ENCODE results near the gene CGB8.
"Not testable (repeated sequence)": the region's sequence is repeated elsewhere in the genome, so short reads cannot be mapped to it uniquely, and the experiment has no call there.

DNA sequence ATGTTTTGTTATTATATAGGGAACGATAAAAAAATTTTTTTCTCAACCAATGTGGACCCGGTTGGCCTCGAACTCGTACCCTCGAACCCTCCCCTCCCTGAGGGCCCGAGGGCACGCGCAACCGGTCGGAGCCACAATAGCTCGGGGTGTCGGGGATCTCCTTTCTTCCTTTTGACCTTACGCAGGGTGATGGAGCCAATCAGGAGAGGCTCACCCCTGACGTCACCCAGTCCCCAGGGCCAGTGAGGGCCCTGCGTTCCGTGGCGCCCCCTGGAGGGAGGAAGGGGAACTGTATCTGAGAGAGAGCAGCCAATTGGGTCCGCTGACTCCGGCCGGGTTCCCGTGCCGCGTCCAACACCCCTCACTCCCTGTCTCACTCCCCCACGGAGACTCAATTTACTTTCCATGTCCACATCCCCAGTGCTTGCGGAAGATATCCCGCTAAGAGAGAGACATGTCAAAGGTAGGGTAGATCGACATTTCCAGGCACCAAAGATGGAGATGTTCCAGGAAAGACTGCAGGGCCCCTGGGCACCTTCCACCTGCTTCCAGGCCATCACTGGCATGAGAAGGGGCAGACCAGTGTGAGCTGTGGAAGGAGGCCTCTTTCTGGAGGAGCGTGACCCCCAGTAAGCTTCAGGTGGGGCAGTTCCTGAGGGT, 17.1 kb downstream of the CGB8 start, which contains the start of gene CGB2:
- TF ChIP-seq, protein P1, sequence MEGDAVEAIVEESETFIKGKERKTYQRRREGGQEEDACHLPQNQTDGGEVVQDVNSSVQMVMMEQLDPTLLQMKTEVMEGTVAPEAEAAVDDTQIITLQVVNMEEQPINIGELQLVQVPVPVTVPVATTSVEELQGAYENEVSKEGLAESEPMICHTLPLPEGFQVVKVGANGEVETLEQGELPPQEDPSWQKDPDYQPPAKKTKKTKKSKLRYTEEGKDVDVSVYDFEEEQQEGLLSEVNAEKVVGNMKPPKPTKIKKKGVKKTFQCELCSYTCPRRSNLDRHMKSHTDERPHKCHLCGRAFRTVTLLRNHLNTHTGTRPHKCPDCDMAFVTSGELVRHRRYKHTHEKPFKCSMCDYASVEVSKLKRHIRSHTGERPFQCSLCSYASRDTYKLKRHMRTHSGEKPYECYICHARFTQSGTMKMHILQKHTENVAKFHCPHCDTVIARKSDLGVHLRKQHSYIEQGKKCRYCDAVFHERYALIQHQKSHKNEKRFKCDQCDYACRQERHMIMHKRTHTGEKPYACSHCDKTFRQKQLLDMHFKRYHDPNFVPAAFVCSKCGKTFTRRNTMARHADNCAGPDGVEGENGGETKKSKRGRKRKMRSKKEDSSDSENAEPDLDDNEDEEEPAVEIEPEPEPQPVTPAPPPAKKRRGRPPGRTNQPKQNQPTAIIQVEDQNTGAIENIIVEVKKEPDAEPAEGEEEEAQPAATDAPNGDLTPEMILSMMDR (IDR thresholded peaks at IDR 0.05 in 4 of 5, conservative IDR thresholded peaks at IDR 0.05 in 1 of 5) = peak in 3 of 5 experiments; percentile 20 to 39 (median 37)
- TF ChIP-seq POLR2A (IDR thresholded peaks at IDR 0.05) = not testable (repeated sequence)

Data from gastrocnemius medialis (tissue), 4 donors.